HG02610 (cell line): ENCODE results near the gene RTN4.

ENCODE experiments used
- ATAC-seq: cut with Tn5 transposase; IDR thresholded peaks from one replicate; pipeline ENCODE4 v1.9.1; 2021; ENCODE audit warnings: mild to moderate bottlenecking, moderate library complexity; ENCODE audit not compliant: unreplicated experiment

RTN4 gene

DNA sequence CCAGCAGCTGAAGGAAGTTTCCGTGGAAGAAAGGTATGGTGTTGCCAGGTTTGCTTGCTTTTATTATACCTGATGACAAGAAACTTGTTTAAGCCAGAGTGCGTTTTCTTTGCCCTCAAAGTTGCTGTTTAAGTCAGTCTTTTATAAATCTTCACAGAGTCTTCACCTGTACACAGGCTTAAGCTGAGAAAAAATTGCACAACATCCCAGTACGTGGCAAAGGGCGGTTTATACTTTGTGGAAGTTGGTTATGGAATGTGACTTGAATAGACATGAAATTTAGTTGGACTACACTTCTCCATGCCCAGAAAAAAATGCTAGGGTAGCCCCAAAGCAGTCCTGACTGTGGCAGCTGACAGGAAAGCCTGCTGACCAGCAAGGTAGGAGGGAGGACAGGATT is 121.5 kb downstream of the RTN4 start:
- ATAC-seq, result no peak

DNA sequence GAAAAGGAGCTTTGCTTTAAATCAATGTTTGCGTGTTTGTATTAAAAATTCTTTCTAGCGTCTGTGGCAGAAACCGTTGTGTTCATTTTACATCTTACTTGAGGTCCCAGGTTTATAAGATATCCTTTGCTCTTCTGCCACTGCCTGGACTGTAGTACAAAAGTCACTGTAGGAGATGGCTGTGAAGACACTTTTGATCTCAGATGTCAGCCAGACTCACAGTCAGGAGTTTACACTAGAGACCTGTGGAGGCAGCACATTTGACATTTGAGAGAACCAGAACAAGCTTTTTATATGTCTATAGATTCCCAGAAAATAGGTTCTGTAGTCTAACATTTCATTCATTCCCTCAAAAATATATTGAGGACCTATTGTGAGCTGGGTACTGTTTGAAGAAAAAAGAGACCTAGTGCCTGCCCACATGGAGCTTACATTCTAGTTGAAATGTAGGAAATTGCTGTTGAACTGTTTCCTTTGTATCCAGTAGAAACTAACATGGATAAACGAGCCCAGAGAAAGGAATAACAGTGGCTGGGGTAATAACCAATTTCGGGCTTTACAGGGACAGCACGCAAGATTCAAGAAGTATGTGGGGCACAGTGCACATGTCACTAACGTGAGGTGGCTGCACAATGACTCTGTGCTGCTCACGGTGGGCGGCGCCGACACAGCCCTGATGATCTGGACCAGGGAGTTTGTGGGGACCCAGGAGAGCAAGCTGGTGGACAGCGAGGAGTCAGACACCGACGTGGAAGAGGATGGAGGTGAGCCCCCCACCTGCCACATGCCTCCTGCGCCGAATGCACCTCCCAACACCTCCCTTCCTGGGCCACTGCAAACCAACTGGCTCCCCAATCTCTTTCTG is 122.3 kb downstream of the RTN4 start:
- ATAC-seq, result no peak

GRCh38 chr2:54927085-54927750 is 123.0 kb downstream of the RTN4 start:
- no peak for ATAC-seq

DNA sequence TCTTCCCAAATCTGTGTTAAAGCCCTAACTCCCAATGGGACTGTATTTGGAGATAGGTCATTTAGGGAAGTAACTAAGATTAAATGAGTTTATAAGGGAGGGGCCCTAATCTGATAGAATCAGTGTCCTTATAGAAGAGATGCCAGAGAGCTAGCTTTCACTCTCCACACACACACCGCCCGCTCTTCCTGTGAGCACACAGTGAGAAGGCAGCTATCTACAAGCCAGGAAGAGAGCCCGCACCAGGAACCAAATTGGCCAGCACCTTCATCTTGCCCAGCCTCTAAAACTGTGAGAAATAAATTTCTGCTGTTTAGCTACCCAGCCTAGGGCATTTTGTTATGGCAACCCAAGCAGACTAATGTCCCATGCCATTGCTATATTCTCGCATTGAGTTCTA is 125.2 kb downstream of the RTN4 start:
- ATAC-seq, result no peak

DNA sequence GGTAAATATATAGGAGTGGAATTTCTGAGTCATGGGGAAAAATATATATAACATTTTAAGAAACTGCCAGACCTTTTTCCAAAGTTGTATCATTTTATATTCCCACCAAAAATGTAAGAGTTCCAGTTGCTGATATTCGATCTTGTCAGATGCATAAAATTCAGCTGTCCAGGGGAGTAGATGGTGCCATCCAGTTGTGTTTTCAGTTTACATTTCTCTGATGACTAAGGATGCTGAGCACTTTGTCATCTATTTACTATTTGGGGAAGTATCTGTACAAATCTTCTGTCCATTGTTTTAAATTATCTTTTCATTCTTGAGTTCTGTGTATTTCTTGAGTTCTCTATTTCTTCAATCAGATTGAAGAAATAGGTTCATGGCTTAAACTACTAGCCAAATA is 126.1 kb downstream of the RTN4 start:
- no peak for ATAC-seq
